HG03060 (cell line): Measurements from ENCODE around the gene CPNE7.
"Not testable (repeated sequence)": the region's sequence is repeated elsewhere in the genome, so short reads cannot be mapped to it uniquely, and the experiment has no call there.

ENCODE experiments used
- ATAC-seq: cut with Tn5 transposase; IDR thresholded peaks from one replicate; pipeline ENCODE4 v1.9.1; 2021; ENCODE audit warnings: low read depth, moderate number of reproducible peaks; ENCODE audit not compliant: unreplicated experiment

Gene CPNE7

GRCh38 chr16:89618109-89618998, 42.8 kb downstream of the CPNE7 start:
- no peak for ATAC-seq

GRCh38 chr16:89619840-89620239, 44.3 kb downstream of the CPNE7 start:
- ATAC-seq = no peak

GRCh38 chr16:89620406-89620841, 44.9 kb downstream of the CPNE7 start:
- ATAC-seq = no peak

GRCh38 chr16:89621136-89621697, 45.7 kb downstream of the CPNE7 start:
- no peak for ATAC-seq

- no peak for ATAC-seq
Measured at GRCh38 chr16:89621698-89622409, 46.3 kb downstream of the CPNE7 start.

GRCh38 chr16:89623511-89624261, 48.1 kb downstream of the CPNE7 start:
- ATAC-seq = no peak

GRCh38 chr16:89624777-89625761, 49.5 kb downstream of the CPNE7 start:
- ATAC-seq = no peak

GRCh38 chr16:89629827-89630610, 54.5 kb downstream of the CPNE7 start:
- no peak for ATAC-seq

GRCh38 chr16:89633064-89633631, 57.6 kb downstream of the CPNE7 start:
- no peak for ATAC-seq

GRCh38 chr16:89634463-89635385, 59.2 kb downstream of the CPNE7 start:
- not testable (repeated sequence) for ATAC-seq

GRCh38 chr16:89636663-89637062, 61.1 kb downstream of the CPNE7 start:
- no peak for ATAC-seq

GRCh38 chr16:89637379-89637778, 61.8 kb downstream of the CPNE7 start:
- no peak for ATAC-seq

- no peak for ATAC-seq
Measured at GRCh38 chr16:89638455-89638854, 62.9 kb downstream of the CPNE7 start.

- ATAC-seq = no peak
Measured at GRCh38 chr16:89639385-89639784, 63.8 kb downstream of the CPNE7 start.

- ATAC-seq = no peak
Measured at GRCh38 chr16:89641458-89642119, 66.0 kb downstream of the CPNE7 start.

GRCh38 chr16:89642574-89642973, 67.0 kb downstream of the CPNE7 start:
- ATAC-seq = no peak

GRCh38 chr16:89643769-89644300, 68.3 kb downstream of the CPNE7 start:
- no peak for ATAC-seq
